ENCODE measurements around the gene MED12L. TPM values are rescaled to one million over a fixed set of nuclear protein-coding genes. Genes with fewer than 3 reads are reported as not detected.
A peak's percentile ranks its signal among the peaks of the same experiment; 100 is the strongest.

MED12L gene
- total RNA-seq, 2 donors from 2014 or later, result 15.5 to 28.9 TPM

GRCh38 chr3:151393146-151393830 is 307.8 kb downstream of the MED12L start:
- H3K27me3 Mint-ChIP-seq (ENCODE audit: insufficient read depth), result no peaks in the 10 kb centered on the region
- peak overlapping the region; percentile 64 for H3K27ac Mint-ChIP-seq
- no peak for DNase-seq
- H3K27ac ChIP-seq (ENCODE audit: low read depth, low read length), result no peak overlapping the region
- no peaks in the 10 kb centered on the region for H3K9me3 ChIP-seq (ENCODE audit: control insufficient read depth, low read length)
- WGBS, 2 experiments (ENCODE audit: insufficient coverage in 1 of 2, insufficient read length in 1 of 2), result 43% methylated on average over 2 of the region's 3 CpGs; no CpG with 5 or more reads in 1 of the 2 experiments
- no peaks in the 10 kb centered on the region for H3K4me1 ChIP-seq (ENCODE audit: control insufficient read depth, insufficient read depth, low read length)
- no peak overlapping the region for H3K4me3 ChIP-seq (ENCODE audit: low read length)
- H3K4me1 Mint-ChIP-seq, result peaks cover 3% of the 10 kb centered on the region
- H3K9me3 Mint-ChIP-seq, result peaks cover 1% of the 10 kb centered on the region
- no peak for TF ChIP-seq CTCF (conservative IDR thresholded peaks at IDR 0.05)
- peaks cover 25% of the 10 kb centered on the region for H3K36me3 Mint-ChIP-seq (ENCODE audit: low read depth)
- no peak overlapping the region for H3K4me3 Mint-ChIP-seq
- no peaks in the 10 kb centered on the region for H3K27me3 ChIP-seq (ENCODE audit: control insufficient read depth, insufficient read depth, low read length, poor library complexity, severe bottlenecking)
- H3K36me3 ChIP-seq (ENCODE audit: control insufficient read depth, insufficient read depth, low read length), result peaks cover 16% of the 10 kb centered on the region
- H3K9ac ChIP-seq (ENCODE audit: extremely low read depth, low read length, poor library complexity, severe bottlenecking), result no peak overlapping the region

GRCh38 chr3:151393941-151394340 is 308.5 kb downstream of the MED12L start:
- Mint-ChIP-seq H3K9me3 (peaks cover 1% of the 10 kb centered on the region), H3K27ac (peak overlapping the region; percentile 26), H3K4me3 (no peak overlapping the region), H3K27me3 (ENCODE audit: insufficient read depth) (no peaks in the 10 kb centered on the region), H3K36me3 (ENCODE audit: low read depth) (peaks cover 25% of the 10 kb centered on the region), H3K4me1 (peaks cover 3% of the 10 kb centered on the region)
- H3K4me1 ChIP-seq (ENCODE audit: control insufficient read depth, insufficient read depth, low read length), result no peaks in the 10 kb centered on the region
- no peak overlapping the region for H3K27ac ChIP-seq (ENCODE audit: low read depth, low read length)
- H3K9ac ChIP-seq (ENCODE audit: extremely low read depth, low read length, poor library complexity, severe bottlenecking), result no peak overlapping the region
- H3K27me3 ChIP-seq (ENCODE audit: control insufficient read depth, insufficient read depth, low read length, poor library complexity, severe bottlenecking), result no peaks in the 10 kb centered on the region
- no peak overlapping the region for H3K4me3 ChIP-seq (ENCODE audit: low read length)
- 63% methylated on average over 4 of the region's 4 CpGs; no CpG with 5 or more reads in 1 of the 2 experiments for WGBS, 2 experiments (ENCODE audit: insufficient coverage in 1 of 2, insufficient read length in 1 of 2)
- H3K36me3 ChIP-seq (ENCODE audit: control insufficient read depth, insufficient read depth, low read length), result peaks cover 16% of the 10 kb centered on the region
- no peaks in the 10 kb centered on the region for H3K9me3 ChIP-seq (ENCODE audit: control insufficient read depth, low read length)
- no peak for TF ChIP-seq CTCF (conservative IDR thresholded peaks at IDR 0.05)
- DNase-seq, result no peak

GRCh38 chr3:151394611-151395010 is 309.1 kb downstream of the MED12L start:
- peaks cover 24% of the 10 kb centered on the region for H3K36me3 Mint-ChIP-seq (ENCODE audit: low read depth)
- peaks cover 3% of the 10 kb centered on the region for H3K4me1 Mint-ChIP-seq
- H3K4me1 ChIP-seq (ENCODE audit: control insufficient read depth, insufficient read depth, low read length), result no peaks in the 10 kb centered on the region
- peaks cover 16% of the 10 kb centered on the region for H3K36me3 ChIP-seq (ENCODE audit: control insufficient read depth, insufficient read depth, low read length)
- H3K9me3 Mint-ChIP-seq, result peaks cover 1% of the 10 kb centered on the region
- H3K4me3 ChIP-seq (ENCODE audit: low read length), result no peak overlapping the region
- WGBS, 2 experiments (ENCODE audit: insufficient coverage in 1 of 2, insufficient read length in 1 of 2), result 86% methylated on average over 8 of the region's 8 CpGs; no CpG with 5 or more reads in 1 of the 2 experiments
- H3K27ac Mint-ChIP-seq, result no peak overlapping the region
- H3K27me3 ChIP-seq (ENCODE audit: control insufficient read depth, insufficient read depth, low read length, poor library complexity, severe bottlenecking), result no peaks in the 10 kb centered on the region
- H3K27me3 Mint-ChIP-seq (ENCODE audit: insufficient read depth), result no peaks in the 10 kb centered on the region
- TF ChIP-seq CTCF (conservative IDR thresholded peaks at IDR 0.05), result no peak
- DNase-seq, result no peak
- no peaks in the 10 kb centered on the region for H3K9me3 ChIP-seq (ENCODE audit: control insufficient read depth, low read length)
- no peak overlapping the region for H3K9ac ChIP-seq (ENCODE audit: extremely low read depth, low read length, poor library complexity, severe bottlenecking)
- H3K4me3 Mint-ChIP-seq, result no peak overlapping the region
- H3K27ac ChIP-seq (ENCODE audit: low read depth, low read length), result no peak overlapping the region
